Epithelial cell of esophagus (primary cell): ENCODE measurements around the gene RGS14.

Experiments used
- DNase-seq: peaks from one replicate; pipeline ENCODE4 v3.0.0; 2010; ENCODE audit warnings: low read depth
- H3K4me3 ChIP-seq: 2 replicates; pipeline ENCODE4 v1.5.1; 2011; ENCODE audit warnings: mild to moderate bottlenecking, low read length, control low read depth
- TF ChIP-seq, protein P1 (sequence below): IDR thresholded peaks from 2 replicates; pipeline ENCODE4 v1.5.1; 2011; ENCODE audit warnings: low read depth, mild to moderate bottlenecking, low read length, control low read depth, inconsistent platforms; ENCODE audit not compliant: insufficient read depth; ENCODE audit errors: missing control alignments

Gene RGS14

DNA sequence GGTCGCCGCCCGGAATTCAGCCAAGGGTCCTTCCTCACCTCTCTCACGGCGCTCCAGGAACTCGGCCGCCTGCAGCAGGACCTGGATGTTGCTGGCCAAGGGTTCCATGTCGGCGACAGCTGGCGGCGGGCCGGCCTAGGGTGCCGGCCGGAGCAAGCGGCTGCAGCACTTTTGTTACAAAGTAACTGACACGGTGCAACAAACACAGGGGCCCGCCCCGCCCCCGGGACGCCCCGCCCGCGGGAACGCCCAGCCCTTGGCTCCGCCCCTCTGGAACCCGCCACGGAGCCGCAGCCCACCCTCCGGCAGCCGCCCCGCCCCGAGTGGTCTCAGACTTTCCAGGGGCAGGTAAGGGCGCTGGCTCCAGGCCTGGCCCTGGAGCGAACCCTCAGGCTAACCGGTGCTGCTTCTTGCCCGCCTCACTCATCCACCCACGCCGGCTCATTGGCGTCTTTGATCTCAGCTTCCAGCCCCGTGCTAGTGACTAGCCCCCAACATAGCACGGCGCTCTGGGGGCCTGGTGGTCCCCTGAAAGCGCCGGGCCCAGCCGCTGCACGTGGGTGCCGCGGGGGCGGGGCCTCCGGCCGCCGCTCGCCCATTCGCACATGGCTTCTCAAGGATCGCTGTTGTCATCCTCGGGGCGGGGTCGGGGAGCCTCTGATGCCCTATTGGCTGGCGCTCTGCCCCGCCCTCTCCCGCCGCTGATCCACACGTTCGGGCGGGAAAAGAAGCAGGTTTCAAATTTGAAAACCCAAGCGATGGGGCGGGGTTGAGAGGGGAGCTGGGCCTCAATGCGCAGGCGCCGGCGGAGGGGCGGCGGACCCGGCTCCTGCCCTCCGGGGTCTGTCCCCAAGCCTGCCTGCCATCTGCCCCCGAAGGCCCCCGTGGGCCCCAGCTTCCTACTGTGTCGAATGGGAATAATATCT, 45.7 kb upstream of the RGS14 start, which contains the start of gene MXD3:
MXD3 (minus strand) TSS at position 176 of the 926 bp plus-strand sequence; CDS start at position 108, 68 bp downstream.
- DNase-seq: peak; percentile 96
- H3K4me3 ChIP-seq: peak within 1 kb of the TSS; percentile 65
- TF ChIP-seq, protein P1, sequence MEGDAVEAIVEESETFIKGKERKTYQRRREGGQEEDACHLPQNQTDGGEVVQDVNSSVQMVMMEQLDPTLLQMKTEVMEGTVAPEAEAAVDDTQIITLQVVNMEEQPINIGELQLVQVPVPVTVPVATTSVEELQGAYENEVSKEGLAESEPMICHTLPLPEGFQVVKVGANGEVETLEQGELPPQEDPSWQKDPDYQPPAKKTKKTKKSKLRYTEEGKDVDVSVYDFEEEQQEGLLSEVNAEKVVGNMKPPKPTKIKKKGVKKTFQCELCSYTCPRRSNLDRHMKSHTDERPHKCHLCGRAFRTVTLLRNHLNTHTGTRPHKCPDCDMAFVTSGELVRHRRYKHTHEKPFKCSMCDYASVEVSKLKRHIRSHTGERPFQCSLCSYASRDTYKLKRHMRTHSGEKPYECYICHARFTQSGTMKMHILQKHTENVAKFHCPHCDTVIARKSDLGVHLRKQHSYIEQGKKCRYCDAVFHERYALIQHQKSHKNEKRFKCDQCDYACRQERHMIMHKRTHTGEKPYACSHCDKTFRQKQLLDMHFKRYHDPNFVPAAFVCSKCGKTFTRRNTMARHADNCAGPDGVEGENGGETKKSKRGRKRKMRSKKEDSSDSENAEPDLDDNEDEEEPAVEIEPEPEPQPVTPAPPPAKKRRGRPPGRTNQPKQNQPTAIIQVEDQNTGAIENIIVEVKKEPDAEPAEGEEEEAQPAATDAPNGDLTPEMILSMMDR: no peak

DNA sequence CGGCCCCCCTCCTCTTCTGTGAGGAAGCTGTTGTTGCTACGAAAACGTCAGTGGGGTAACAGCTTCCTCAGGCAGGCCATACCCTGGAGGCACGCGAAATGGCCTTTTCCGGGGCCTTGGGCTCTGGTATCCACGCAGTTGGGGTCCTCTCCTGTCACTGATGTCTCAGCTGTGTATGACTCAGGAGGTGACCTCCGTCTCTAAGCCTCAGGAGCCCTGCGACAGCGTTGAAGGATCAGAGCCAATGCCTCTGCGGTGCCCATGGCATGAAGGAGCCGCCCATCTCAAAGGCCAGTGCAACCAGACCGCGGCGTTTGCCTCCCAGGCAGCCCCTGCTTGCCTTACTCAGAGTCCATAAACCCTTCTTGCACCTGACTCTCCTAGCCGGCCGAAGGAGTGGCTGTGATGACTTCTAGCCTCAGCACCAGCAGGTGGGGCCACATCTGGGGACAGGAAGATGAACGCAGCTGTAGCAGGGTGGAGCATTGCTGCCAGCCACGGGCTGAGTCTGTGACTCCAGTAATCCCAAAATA, 45.0 kb upstream of the RGS14 start:
- peak overlapping the region; percentile 4 for H3K4me3 ChIP-seq
- TF ChIP-seq, protein P1: peak; percentile 14
- peak; percentile 37 for DNase-seq

DNA sequence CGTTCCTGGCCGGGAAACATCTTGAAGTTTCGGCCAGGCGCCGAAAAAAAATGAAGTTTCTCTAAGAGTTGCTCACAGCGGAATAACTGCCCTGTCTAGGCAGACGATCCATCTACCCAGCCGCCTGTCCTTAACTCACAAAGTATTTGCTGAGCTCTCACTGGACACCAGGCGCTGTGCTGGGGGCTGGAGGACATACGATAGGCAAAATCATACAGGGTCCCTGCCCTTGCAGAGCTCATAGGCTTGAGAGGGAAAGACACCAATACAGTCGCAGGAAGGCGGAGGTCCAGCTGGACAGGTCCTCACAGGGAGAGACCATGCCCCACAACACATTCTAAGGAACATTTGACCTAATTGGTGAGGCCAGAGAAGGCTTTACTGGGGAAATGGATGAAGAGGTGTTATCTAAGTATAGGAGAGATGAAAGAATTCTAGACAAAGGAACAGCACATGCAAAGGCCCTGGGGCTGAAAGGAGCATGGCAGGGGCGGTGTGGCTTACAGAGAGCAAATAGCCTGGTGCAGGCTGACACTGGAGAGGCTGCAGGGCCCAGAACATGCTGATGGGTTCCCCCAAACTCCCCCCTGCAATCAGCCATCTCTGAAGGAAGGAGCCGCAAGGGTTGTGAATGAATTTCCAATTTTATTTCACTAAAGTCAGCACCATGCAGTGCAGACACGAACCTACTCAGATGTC, 44.0 kb upstream of the RGS14 start:
- H3K4me3 ChIP-seq: no peak overlapping the region
- TF ChIP-seq, protein P1: no peak
- DNase-seq: no peak

DNA sequence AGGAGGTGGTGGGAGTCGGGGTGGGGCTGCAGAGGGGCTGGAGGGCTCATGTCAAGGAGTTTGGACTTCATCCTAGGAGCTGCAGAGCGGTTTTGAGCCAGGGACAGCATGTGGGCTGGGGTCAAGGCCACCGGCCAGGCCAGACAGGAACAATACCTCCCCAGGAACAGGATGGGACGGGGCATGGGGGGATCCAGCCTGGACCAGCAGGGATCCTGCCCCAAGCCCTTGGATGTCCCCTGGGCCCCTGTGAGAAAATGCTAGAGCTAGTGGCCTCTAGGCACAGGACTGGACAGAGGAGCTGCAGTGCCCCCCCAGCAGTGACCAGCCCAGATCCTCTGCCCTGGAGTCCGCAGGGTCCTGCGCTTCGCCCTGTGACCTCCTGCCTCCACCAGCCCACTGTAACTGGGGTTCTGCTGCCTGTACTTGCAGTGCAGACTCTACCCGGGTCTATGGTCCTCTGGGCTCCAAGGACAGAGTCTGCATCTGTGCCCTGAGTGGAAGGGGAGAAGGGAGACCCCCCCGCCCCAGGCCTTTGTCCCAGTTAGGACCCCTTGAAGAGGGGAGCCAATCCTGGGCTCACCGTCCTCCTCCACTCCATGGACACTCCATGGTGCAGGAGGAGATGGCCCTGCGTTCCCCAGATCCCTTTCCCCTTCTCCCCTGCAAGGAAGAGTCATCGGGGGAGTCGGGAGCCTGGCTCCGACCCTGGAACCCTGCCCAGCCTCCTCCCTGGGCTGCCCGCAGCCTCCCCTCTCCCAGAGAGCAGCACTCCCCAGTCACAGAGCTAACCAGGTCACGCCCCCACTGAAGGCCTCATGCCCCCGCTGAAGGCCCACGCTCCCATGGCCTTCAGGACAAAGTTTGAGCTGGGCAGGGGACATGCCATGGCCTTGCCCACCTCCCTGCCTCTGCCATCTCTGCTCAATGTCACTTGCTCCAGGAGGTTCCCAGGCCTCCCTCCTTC, 43.1 kb upstream of the RGS14 start:
- no peak overlapping the region for H3K4me3 ChIP-seq
- TF ChIP-seq, protein P1: no peak
- DNase-seq: no peak

DNA sequence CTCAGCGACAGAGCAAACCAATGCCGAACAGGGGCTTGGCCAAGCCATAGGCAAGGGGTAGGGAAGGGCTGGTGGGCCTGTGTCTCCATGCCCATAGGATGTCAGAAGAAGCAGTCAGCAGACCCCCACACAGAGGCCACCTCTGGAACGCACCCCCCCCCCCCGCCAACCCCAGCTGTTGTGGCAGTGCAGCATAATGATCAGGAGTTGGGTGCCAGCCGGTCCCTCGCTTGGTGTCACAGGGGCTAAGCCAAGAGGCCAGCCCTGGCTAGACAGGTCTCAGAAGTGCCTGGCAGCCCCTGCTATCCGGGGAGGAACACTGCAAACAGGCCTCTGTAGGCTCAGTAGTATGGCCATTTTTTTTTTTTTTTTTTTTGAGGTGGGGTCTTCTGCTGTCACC, 42.3 kb upstream of the RGS14 start:
- TF ChIP-seq, protein P1: no peak
- no peak for DNase-seq
- H3K4me3 ChIP-seq: no peak overlapping the region

DNA sequence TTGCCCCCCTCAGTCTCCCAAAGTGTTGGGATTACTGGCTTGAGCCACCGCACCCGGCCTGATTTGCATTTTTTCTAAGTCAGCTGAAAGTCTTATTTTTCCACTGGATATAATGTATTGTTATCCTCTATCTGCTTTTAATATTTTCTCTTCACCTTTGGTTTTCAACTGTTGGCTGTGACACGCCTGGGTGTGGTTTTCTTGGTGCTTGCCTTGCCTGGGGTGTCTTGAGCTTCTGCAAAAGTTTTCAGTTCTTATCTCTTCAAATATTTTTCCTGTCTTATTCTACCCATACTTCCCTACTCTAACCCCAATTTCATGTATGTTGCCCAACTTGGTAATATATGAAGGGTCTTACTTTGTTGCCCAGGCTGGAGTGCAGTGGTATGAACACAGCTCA, 41.7 kb upstream of the RGS14 start:
- no peak overlapping the region for H3K4me3 ChIP-seq
- no peak for DNase-seq
- TF ChIP-seq, protein P1: no peak
